ENCODE measurements around the gene LCN10.

LCN10 gene

GRCh38 chr9:136692185-136693134, 50.3 kb downstream of the LCN10 start:
- Histone ChIP-seq H3K4ac (ENCODE audit: low read depth in 1 of 2, low read length in 2 of 2) (no peak overlapping the region), H3K4me2 (ENCODE audit: low read length, poor library complexity, severe bottlenecking) (no peak overlapping the region), H2BK120ac (ENCODE audit: low read depth, low read length) (no peak overlapping the region), H3K79me1 (replicated peaks; ENCODE audit: low read length, poor library complexity, severe bottlenecking) (no peaks in the 10 kb centered on the region), H3K9ac (ENCODE audit: low read length) (no peak overlapping the region), H4K91ac (ENCODE audit: low read length) (no peak overlapping the region), H3K4me3 (ENCODE audit: insufficient read depth in 1 of 2, low read depth in 1 of 2, low read length in 2 of 2) (no peak overlapping the region), H2AFZ (ENCODE audit: low read depth, low read length) (no peak overlapping the region), H2BK15ac (ENCODE audit: low read depth, poor library complexity, severe bottlenecking) (no peak overlapping the region), H3K36me3 (ENCODE audit: control insufficient read depth in 1 of 2, insufficient read depth in 2 of 2, low read depth in 1 of 2, low read length in 2 of 2) (no peaks in the 10 kb centered on the region), H3K9me3 (ENCODE audit: control insufficient read depth, low read length) (no peaks in the 10 kb centered on the region), H4K8ac (ENCODE audit: low read length) (no peak overlapping the region), H2BK5ac (ENCODE audit: low read depth, low read length, poor library complexity, severe bottlenecking) (no peak overlapping the region), H2BK12ac (ENCODE audit: low read length in 2 of 2) (no peak overlapping the region), H3K4me1 (ENCODE audit: control insufficient read depth, insufficient read depth, low read depth, low read length) (peaks cover 41% of the 10 kb centered on the region), H3K18ac (ENCODE audit: low read depth in 1 of 2, low read length in 2 of 2) (no peak overlapping the region), H3K14ac (ENCODE audit: low read length in 2 of 2) (no peak overlapping the region), H2AK5ac (ENCODE audit: low read length, severe bottlenecking) (no peak overlapping the region), H3K23ac (ENCODE audit: low read length in 2 of 2) (no peak overlapping the region), H3K27ac (ENCODE audit: low read length, poor library complexity, severe bottlenecking) (no peak overlapping the region), H3K27me3 (ENCODE audit: control insufficient read depth in 1 of 2, insufficient read depth in 1 of 2, low read length in 2 of 2) (peaks cover 1 to 44% of the 10 kb centered on the region in 2 experiments)
- WGBS: 92% methylated on average over 46 of the region's 46 CpGs
- DNase-seq: no peak

- Histone ChIP-seq H3K9me3 (ENCODE audit: control insufficient read depth, low read length) (no peaks in the 10 kb centered on the region), H2BK5ac (ENCODE audit: low read depth, low read length, poor library complexity, severe bottlenecking) (no peak overlapping the region), H3K27me3 (ENCODE audit: control insufficient read depth in 1 of 2, insufficient read depth in 1 of 2, low read length in 2 of 2) (peaks cover 0 to 41% of the 10 kb centered on the region in 2 experiments), H2BK15ac (ENCODE audit: low read depth, poor library complexity, severe bottlenecking) (no peak overlapping the region), H4K91ac (ENCODE audit: low read length) (no peak overlapping the region), H3K4me2 (ENCODE audit: low read length, poor library complexity, severe bottlenecking) (no peak overlapping the region), H2AFZ (ENCODE audit: low read depth, low read length) (no peak overlapping the region), H2BK120ac (ENCODE audit: low read depth, low read length) (no peak overlapping the region), H3K18ac (ENCODE audit: low read depth in 1 of 2, low read length in 2 of 2) (no peak overlapping the region), H3K27ac (ENCODE audit: low read length, poor library complexity, severe bottlenecking) (no peak overlapping the region), H3K23ac (ENCODE audit: low read length in 2 of 2) (no peak overlapping the region), H3K14ac (ENCODE audit: low read length in 2 of 2) (no peak overlapping the region), H3K79me1 (replicated peaks; ENCODE audit: low read length, poor library complexity, severe bottlenecking) (peaks cover under 1% of the 10 kb centered on the region), H3K9ac (ENCODE audit: low read length) (no peak overlapping the region), H3K4me3 (ENCODE audit: insufficient read depth in 1 of 2, low read depth in 1 of 2, low read length in 2 of 2) (no peak overlapping the region), H3K4me1 (ENCODE audit: control insufficient read depth, insufficient read depth, low read depth, low read length) (peaks cover 38% of the 10 kb centered on the region), H2BK12ac (ENCODE audit: low read length in 2 of 2) (no peak overlapping the region), H2AK5ac (ENCODE audit: low read length, severe bottlenecking) (no peak overlapping the region), H3K36me3 (ENCODE audit: control insufficient read depth in 1 of 2, insufficient read depth in 2 of 2, low read depth in 1 of 2, low read length in 2 of 2) (no peaks in the 10 kb centered on the region), H4K8ac (ENCODE audit: low read length) (no peak overlapping the region), H3K4ac (ENCODE audit: low read depth in 1 of 2, low read length in 2 of 2) (no peak overlapping the region)
- DNase-seq: no peak
- WGBS: 90% methylated on average over 29 of the region's 29 CpGs
These were observed 51.2 kb downstream of the LCN10 start for GRCh38 chr9:136691316-136692184.

DNA sequence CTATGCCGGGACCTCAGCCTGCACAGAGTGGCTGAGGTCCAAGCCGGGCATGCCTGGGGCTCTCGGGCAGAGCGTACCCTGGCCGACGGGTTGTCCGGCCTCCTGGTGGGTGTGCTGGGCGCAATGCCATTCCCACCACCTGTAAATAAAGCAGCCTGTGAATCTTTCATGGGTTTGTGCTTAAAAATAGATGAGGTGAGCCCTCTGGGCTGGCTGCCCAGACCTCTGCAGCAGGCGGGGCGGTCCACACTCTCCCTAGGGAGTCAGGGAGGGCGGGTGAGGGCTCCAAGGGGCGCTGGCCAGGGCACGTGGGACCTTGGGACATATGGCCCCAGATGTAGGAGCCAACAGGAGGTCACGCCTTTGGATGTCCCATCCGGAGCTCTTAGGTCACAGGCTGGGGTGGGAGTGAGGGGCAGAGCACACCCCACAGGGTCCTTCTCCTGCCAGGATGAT, 51.9 kb downstream of the LCN10 start:
- Histone ChIP-seq H2BK120ac (ENCODE audit: low read depth, low read length) (no peak overlapping the region), H3K36me3 (ENCODE audit: control insufficient read depth in 1 of 2, insufficient read depth in 2 of 2, low read depth in 1 of 2, low read length in 2 of 2) (no peaks in the 10 kb centered on the region), H2BK12ac (ENCODE audit: low read length in 2 of 2) (no peak overlapping the region), H3K9me3 (ENCODE audit: control insufficient read depth, low read length) (no peaks in the 10 kb centered on the region), H2BK5ac (ENCODE audit: low read depth, low read length, poor library complexity, severe bottlenecking) (no peak overlapping the region), H3K4me3 (ENCODE audit: insufficient read depth in 1 of 2, low read depth in 1 of 2, low read length in 2 of 2) (no peak overlapping the region), H2AFZ (ENCODE audit: low read depth, low read length) (no peak overlapping the region), H3K18ac (ENCODE audit: low read depth in 1 of 2, low read length in 2 of 2) (no peak overlapping the region), H2BK15ac (ENCODE audit: low read depth, poor library complexity, severe bottlenecking) (no peak overlapping the region), H3K27ac (ENCODE audit: low read length, poor library complexity, severe bottlenecking) (no peak overlapping the region), H3K79me1 (replicated peaks; ENCODE audit: low read length, poor library complexity, severe bottlenecking) (peaks cover 6% of the 10 kb centered on the region), H3K4me2 (ENCODE audit: low read length, poor library complexity, severe bottlenecking) (no peak overlapping the region), H3K4me1 (ENCODE audit: control insufficient read depth, insufficient read depth, low read depth, low read length) (peaks cover 38% of the 10 kb centered on the region), H3K23ac (ENCODE audit: low read length in 2 of 2) (no peak overlapping the region), H3K14ac (ENCODE audit: low read length in 2 of 2) (no peak overlapping the region), H2AK5ac (ENCODE audit: low read length, severe bottlenecking) (no peak overlapping the region), H4K91ac (ENCODE audit: low read length) (no peak overlapping the region), H4K8ac (ENCODE audit: low read length) (no peak overlapping the region), H3K4ac (ENCODE audit: low read depth in 1 of 2, low read length in 2 of 2) (no peak overlapping the region), H3K27me3 (ENCODE audit: control insufficient read depth in 1 of 2, insufficient read depth in 1 of 2, low read length in 2 of 2) (peaks cover 0 to 35% of the 10 kb centered on the region in 2 experiments), H3K9ac (ENCODE audit: low read length) (no peak overlapping the region)
- 96% methylated on average over 15 of the region's 15 CpGs for WGBS
- no peak for DNase-seq
